Lower leg skin (tissue), 3 donors: ENCODE results near the gene VPS18.

Experiments used
- POLR2A ChIP-seq, 2 donors: fragments of 450-650 bp; IDR thresholded peaks; one replicate each; pipeline ENCODE4 v1.6.1; 2016 to 2017; ENCODE audit warnings: antibody characterized with exemption in 2 of 2, mild to moderate bottlenecking in 1 of 2, moderate library complexity in 1 of 2
- TF ChIP-seq, protein P1 (sequence below), 3 donors: fragments of 450-650 bp; IDR thresholded peaks; one replicate each; pipeline ENCODE4 v1.5.1; 2016; ENCODE audit warnings: antibody characterized with exemption in 3 of 3, mild to moderate bottlenecking in 3 of 3, moderate library complexity in 2 of 3

DNA sequence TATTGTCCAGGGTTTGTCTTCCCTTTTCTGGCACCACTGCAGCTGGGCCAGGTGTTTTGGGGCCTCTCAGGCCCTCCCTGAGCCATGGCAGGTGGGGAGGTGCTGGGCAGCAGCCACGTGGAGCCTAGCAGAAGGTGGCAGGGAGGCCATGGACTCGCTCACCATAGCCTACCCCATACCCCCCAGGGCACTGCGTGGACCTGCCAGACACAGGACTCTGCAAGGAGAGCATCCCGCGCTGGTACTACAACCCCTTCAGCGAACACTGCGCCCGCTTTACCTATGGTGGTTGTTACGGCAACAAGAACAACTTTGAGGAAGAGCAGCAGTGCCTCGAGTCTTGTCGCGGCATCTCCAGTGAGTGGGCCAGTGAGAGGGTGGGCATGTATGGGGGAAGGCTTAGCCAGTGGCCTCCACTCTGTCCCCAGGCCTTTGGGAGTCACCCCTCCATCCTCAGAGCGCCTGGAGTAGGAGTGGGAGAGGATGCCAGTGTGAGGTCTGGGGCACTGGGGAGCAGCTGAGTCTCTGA, 38.5 kb upstream of the VPS18 start:
- TF ChIP-seq POLR2A (IDR thresholded peaks at IDR 0.05): no peak
- TF ChIP-seq, protein P1, sequence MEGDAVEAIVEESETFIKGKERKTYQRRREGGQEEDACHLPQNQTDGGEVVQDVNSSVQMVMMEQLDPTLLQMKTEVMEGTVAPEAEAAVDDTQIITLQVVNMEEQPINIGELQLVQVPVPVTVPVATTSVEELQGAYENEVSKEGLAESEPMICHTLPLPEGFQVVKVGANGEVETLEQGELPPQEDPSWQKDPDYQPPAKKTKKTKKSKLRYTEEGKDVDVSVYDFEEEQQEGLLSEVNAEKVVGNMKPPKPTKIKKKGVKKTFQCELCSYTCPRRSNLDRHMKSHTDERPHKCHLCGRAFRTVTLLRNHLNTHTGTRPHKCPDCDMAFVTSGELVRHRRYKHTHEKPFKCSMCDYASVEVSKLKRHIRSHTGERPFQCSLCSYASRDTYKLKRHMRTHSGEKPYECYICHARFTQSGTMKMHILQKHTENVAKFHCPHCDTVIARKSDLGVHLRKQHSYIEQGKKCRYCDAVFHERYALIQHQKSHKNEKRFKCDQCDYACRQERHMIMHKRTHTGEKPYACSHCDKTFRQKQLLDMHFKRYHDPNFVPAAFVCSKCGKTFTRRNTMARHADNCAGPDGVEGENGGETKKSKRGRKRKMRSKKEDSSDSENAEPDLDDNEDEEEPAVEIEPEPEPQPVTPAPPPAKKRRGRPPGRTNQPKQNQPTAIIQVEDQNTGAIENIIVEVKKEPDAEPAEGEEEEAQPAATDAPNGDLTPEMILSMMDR (IDR thresholded peaks at IDR 0.05): no peak
